Liver (tissue), 3 donors: ENCODE results near the gene GPR25.

Experiments
- FOXA1 ChIP-seq: IDR thresholded peaks from 2 replicates; pipeline ENCODE4 v1.6.1; 2016; ENCODE audit warnings: antibody characterized with exemption
- RAD21 ChIP-seq, 2 donors: IDR thresholded peaks; 2 replicates each; pipeline ENCODE4 v1.6.1; 2016; ENCODE audit warnings: antibody characterized with exemption in 2 of 2, mild to moderate bottlenecking in 2 of 2
- RXRA ChIP-seq, 2 donors: IDR thresholded peaks; 2 replicates each; pipeline ENCODE4 v1.6.1; 2017 to 2018; ENCODE audit warnings: antibody characterized with exemption in 2 of 2, mild to moderate bottlenecking in 1 of 2
- YY1 ChIP-seq: IDR thresholded peaks from 2 replicates; pipeline ENCODE4 v1.6.1; 2016; ENCODE audit warnings: antibody characterized with exemption, mild to moderate bottlenecking
- TF ChIP-seq, protein P1 (sequence below): IDR thresholded peaks from 2 replicates; pipeline ENCODE4 v1.6.1; 2016; ENCODE audit warnings: antibody characterized with exemption, mild to moderate bottlenecking
- TF ChIP-seq, protein P2 (sequence below): fragments of 150-350 bp; IDR thresholded peaks from 2 replicates; pipeline ENCODE4 v1.5.1; 2017; ENCODE audit warnings: improper control_type of control experiment, low read depth, low read length; ENCODE audit not compliant: missing input control
- donor health status: healthy.
- donor health status: healthy.

DNA sequence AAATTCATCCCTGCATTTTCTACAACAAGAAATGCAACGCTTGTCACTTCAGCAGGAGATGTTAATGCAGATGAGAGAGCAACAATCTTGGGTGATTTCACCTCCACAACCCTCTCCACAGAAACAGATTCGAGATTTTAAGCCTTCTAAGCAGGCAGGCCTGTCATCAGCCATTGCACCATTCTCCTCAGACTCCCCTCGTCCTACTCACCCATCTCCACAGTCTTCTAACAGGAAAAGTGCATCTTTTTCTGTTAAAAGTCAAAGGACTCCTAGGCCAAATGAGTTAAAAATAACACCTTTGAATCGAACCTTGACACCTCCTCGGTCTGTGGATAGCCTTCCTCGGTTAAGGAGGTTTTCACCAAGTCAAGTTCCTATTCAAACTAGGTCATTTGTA, 23.4 kb upstream of the GPR25 start:
- TF ChIP-seq, protein P1, sequence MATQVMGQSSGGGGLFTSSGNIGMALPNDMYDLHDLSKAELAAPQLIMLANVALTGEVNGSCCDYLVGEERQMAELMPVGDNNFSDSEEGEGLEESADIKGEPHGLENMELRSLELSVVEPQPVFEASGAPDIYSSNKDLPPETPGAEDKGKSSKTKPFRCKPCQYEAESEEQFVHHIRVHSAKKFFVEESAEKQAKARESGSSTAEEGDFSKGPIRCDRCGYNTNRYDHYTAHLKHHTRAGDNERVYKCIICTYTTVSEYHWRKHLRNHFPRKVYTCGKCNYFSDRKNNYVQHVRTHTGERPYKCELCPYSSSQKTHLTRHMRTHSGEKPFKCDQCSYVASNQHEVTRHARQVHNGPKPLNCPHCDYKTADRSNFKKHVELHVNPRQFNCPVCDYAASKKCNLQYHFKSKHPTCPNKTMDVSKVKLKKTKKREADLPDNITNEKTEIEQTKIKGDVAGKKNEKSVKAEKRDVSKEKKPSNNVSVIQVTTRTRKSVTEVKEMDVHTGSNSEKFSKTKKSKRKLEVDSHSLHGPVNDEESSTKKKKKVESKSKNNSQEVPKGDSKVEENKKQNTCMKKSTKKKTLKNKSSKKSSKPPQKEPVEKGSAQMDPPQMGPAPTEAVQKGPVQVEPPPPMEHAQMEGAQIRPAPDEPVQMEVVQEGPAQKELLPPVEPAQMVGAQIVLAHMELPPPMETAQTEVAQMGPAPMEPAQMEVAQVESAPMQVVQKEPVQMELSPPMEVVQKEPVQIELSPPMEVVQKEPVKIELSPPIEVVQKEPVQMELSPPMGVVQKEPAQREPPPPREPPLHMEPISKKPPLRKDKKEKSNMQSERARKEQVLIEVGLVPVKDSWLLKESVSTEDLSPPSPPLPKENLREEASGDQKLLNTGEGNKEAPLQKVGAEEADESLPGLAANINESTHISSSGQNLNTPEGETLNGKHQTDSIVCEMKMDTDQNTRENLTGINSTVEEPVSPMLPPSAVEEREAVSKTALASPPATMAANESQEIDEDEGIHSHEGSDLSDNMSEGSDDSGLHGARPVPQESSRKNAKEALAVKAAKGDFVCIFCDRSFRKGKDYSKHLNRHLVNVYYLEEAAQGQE: no peak
- TF ChIP-seq, protein P2, sequence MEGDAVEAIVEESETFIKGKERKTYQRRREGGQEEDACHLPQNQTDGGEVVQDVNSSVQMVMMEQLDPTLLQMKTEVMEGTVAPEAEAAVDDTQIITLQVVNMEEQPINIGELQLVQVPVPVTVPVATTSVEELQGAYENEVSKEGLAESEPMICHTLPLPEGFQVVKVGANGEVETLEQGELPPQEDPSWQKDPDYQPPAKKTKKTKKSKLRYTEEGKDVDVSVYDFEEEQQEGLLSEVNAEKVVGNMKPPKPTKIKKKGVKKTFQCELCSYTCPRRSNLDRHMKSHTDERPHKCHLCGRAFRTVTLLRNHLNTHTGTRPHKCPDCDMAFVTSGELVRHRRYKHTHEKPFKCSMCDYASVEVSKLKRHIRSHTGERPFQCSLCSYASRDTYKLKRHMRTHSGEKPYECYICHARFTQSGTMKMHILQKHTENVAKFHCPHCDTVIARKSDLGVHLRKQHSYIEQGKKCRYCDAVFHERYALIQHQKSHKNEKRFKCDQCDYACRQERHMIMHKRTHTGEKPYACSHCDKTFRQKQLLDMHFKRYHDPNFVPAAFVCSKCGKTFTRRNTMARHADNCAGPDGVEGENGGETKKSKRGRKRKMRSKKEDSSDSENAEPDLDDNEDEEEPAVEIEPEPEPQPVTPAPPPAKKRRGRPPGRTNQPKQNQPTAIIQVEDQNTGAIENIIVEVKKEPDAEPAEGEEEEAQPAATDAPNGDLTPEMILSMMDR: no peak
- no peak for TF ChIP-seq RAD21 (IDR thresholded peaks at IDR 0.05)
- no peak for TF ChIP-seq RXRA (IDR thresholded peaks at IDR 0.05)
- TF ChIP-seq FOXA1: no peak
- no peak for TF ChIP-seq YY1
